ENCODE results near the gene RPL32. TPM values are rescaled to one million over a fixed set of nuclear protein-coding genes. Genes with fewer than 3 reads are reported as not detected.

RPL32 gene
- total RNA-seq, 1 experiment from 2014 or later, result 1,643 TPM

- Mint-ChIP-seq H3K27me3 (ENCODE audit: low read depth) (no peaks in the 10 kb centered on the region), H3K4me3 (no peak overlapping the region), H3K4me1 (peaks cover 8% of the 10 kb centered on the region), H3K9me3 (no peaks in the 10 kb centered on the region), H3K27ac (no peak overlapping the region), H3K36me3 (no peaks in the 10 kb centered on the region)
- TF ChIP-seq ETV6 (CRISPR knock-in tag; IDR thresholded peaks at IDR 0.05), result no peak
- no peak for TF ChIP-seq TEAD1 (CRISPR knock-in tag; IDR thresholded peaks at IDR 0.05)
- TF ChIP-seq NFE2L1 (CRISPR knock-in tag; IDR thresholded peaks at IDR 0.05), result no peak
- no peak for TF ChIP-seq AFF4 (CRISPR knock-in tag; IDR thresholded peaks at IDR 0.05; ENCODE audit: borderline replicate concordance)
- TF ChIP-seq CDX4 (CRISPR knock-in tag; IDR thresholded peaks at IDR 0.05; ENCODE audit: borderline replicate concordance), result no peak
- no peak for TF ChIP-seq STAT6 (CRISPR knock-in tag; conservative IDR thresholded peaks at IDR 0.05; ENCODE audit: low read depth)
- TF ChIP-seq HMGXB4 (CRISPR knock-in tag; IDR thresholded peaks at IDR 0.05), result no peak
- no peak for TF ChIP-seq NFYB (CRISPR knock-in tag; conservative IDR thresholded peaks at IDR 0.05; ENCODE audit: low read depth)
- TF ChIP-seq SMAD3 (CRISPR knock-in tag; IDR thresholded peaks at IDR 0.05; ENCODE audit: borderline replicate concordance), result no peak
- TF ChIP-seq E2F1 (CRISPR knock-in tag; IDR thresholded peaks at IDR 0.05), result no peak
- TF ChIP-seq ERG (CRISPR knock-in tag; IDR thresholded peaks at IDR 0.05), result no peak
- TF ChIP-seq SOX15 (CRISPR knock-in tag; IDR thresholded peaks at IDR 0.05), result no peak
- no peak for TF ChIP-seq SMAD4 (CRISPR knock-in tag; IDR thresholded peaks at IDR 0.05)
- no peak for TF ChIP-seq ZMAT4 (CRISPR knock-in tag; IDR thresholded peaks at IDR 0.05)
- no peak for TF ChIP-seq JAZF1 (CRISPR knock-in tag; IDR thresholded peaks at IDR 0.05)
- no peak for TF ChIP-seq KAT7 (CRISPR knock-in tag; IDR thresholded peaks at IDR 0.05; ENCODE audit: borderline replicate concordance)
- TF ChIP-seq FOXP4 (CRISPR knock-in tag; IDR thresholded peaks at IDR 0.05), result no peak
- no peak for TF ChIP-seq NR3C1 (CRISPR knock-in tag; conservative IDR thresholded peaks at IDR 0.05; ENCODE audit: low read depth)
- POLR2A ChIA-PET, result no interaction called here
- DNase-seq (ENCODE audit: low spot score), result no peak
- CTCF ChIA-PET, result no interaction called here
- ATAC-seq, result no peak
Measured at GRCh38 chr3:12816521-12817342, 24.6 kb downstream of the RPL32 start.
